ENCODE data around the gene TM6SF1. TPM values are rescaled to one million over a fixed set of nuclear protein-coding genes. Genes with fewer than 3 reads are reported as not detected.

TM6SF1 gene
- total RNA-seq, 4 donors from 2014 or later = 7.8 to 19.9 (median 12.8) TPM

GRCh38 chr15:83144771-83145170 lies 37.3 kb downstream of the TM6SF1 start:
- Histone ChIP-seq H3K27ac (no peak overlapping the region), H3K4me3 (replicated peaks in 1 of 3) (no peak overlapping the region), H3K9me3 (no peaks in the 10 kb centered on the region), H3K4me1 (no peaks in the 10 kb centered on the region), H3K36me3 (peaks cover 10 to 29% of the 10 kb centered on the region in 2 donors), H3K27me3 (no peaks in the 10 kb centered on the region)
- no peak for TF ChIP-seq POLR2A (IDR thresholded peaks at IDR 0.05)
- TF ChIP-seq, protein P1, sequence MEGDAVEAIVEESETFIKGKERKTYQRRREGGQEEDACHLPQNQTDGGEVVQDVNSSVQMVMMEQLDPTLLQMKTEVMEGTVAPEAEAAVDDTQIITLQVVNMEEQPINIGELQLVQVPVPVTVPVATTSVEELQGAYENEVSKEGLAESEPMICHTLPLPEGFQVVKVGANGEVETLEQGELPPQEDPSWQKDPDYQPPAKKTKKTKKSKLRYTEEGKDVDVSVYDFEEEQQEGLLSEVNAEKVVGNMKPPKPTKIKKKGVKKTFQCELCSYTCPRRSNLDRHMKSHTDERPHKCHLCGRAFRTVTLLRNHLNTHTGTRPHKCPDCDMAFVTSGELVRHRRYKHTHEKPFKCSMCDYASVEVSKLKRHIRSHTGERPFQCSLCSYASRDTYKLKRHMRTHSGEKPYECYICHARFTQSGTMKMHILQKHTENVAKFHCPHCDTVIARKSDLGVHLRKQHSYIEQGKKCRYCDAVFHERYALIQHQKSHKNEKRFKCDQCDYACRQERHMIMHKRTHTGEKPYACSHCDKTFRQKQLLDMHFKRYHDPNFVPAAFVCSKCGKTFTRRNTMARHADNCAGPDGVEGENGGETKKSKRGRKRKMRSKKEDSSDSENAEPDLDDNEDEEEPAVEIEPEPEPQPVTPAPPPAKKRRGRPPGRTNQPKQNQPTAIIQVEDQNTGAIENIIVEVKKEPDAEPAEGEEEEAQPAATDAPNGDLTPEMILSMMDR (IDR thresholded peaks at IDR 0.05) = no peak
- intact Hi-C loops (cut with DNase I) = no loop called here
- no peak for DNase-seq
- 95% methylated on average over 3 of the region's 3 CpGs for WGBS, 2 donors

- peaks cover 15 to 25% of the 10 kb centered on the region in 2 donors for H3K36me3 ChIP-seq
These were observed 45.8 kb downstream of the TM6SF1 start for GRCh38 chr15:83153288-83153687.

GRCh38 chr15:83155942-83156341 lies 48.5 kb downstream of the TM6SF1 start:
- Histone ChIP-seq H3K4me1 (no peaks in the 10 kb centered on the region), H3K4me3 (replicated peaks in 1 of 3) (no peak overlapping the region), H3K27me3 (no peaks in the 10 kb centered on the region), H3K27ac (no peak overlapping the region), H3K9me3 (no peaks in the 10 kb centered on the region), H3K36me3 (peaks cover 5 to 7% of the 10 kb centered on the region in 2 donors)
- intact Hi-C loops (cut with DNase I) = no loop called here
- TF ChIP-seq, protein P1 (IDR thresholded peaks at IDR 0.05) = no peak
- TF ChIP-seq POLR2A (IDR thresholded peaks at IDR 0.05) = no peak
- no peak for DNase-seq
- WGBS, 2 donors = 85 to 87% methylated on average over 1 of the region's 1 CpG

More at GRCh38 chr15:83153288-83153687, 45.8 kb downstream of the TM6SF1 start:
- no peaks in the 10 kb centered on the region for H3K27me3 ChIP-seq
- WGBS, 2 donors = 95 to 100% methylated on average over 1 of the region's 1 CpG
- no peak for TF ChIP-seq POLR2A (IDR thresholded peaks at IDR 0.05)
- TF ChIP-seq, protein P1 (IDR thresholded peaks at IDR 0.05) = no peak
- H3K4me1 ChIP-seq = no peaks in the 10 kb centered on the region
- H3K27ac ChIP-seq = no peak overlapping the region
- DNase-seq = no peak
- intact Hi-C loops (cut with DNase I) = no loop called here
- no peak overlapping the region for H3K4me3 ChIP-seq (replicated peaks in 1 of 3)
- no peaks in the 10 kb centered on the region for H3K9me3 ChIP-seq

GRCh38 chr15:83158393-83158792 lies 50.9 kb downstream of the TM6SF1 start:
- Histone ChIP-seq H3K27me3 (no peaks in the 10 kb centered on the region), H3K4me1 (no peaks in the 10 kb centered on the region), H3K4me3 (replicated peaks in 1 of 3) (no peak overlapping the region), H3K27ac (no peak overlapping the region), H3K9me3 (no peaks in the 10 kb centered on the region), H3K36me3 (peaks cover 3 to 4% of the 10 kb centered on the region in 2 donors)
- intact Hi-C loops (cut with DNase I) = no loop called here
- no peak for DNase-seq
- WGBS, 2 donors = 82 to 92% methylated on average over 1 of the region's 1 CpG
- TF ChIP-seq, protein P1 (IDR thresholded peaks at IDR 0.05) = no peak
- TF ChIP-seq POLR2A (IDR thresholded peaks at IDR 0.05) = no peak

DNA sequence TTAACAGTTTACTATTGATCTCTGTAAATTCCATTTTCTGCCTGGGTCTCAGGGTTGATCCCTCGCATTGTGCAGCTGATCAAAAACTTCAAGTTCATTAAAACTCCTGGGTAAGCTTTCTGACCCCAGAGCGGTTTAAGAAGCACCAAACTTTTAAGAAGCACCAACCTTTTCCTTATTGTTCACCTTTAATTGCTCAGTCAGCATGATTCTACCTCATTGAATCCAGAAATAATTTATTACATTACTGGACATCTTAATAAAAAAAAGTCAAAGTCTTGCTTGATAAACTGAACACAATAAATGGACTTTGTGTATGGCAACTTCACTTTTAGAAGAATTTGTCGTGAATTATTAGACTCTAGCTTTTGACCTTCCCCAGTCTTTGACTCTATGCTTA lies 53.3 kb downstream of the TM6SF1 start:
- DNase-seq = no peak
- intact Hi-C loops (cut with DNase I) = no loop called here
- Histone ChIP-seq H3K36me3 (peaks cover 3 to 4% of the 10 kb centered on the region in 2 donors), H3K27ac (no peak overlapping the region), H3K9me3 (no peaks in the 10 kb centered on the region), H3K4me1 (no peaks in the 10 kb centered on the region), H3K4me3 (replicated peaks in 1 of 3) (no peak overlapping the region), H3K27me3 (no peaks in the 10 kb centered on the region)
- WGBS, 2 donors = 95 to 96% methylated on average over 3 of the region's 3 CpGs
- TF ChIP-seq, protein P1 (IDR thresholded peaks at IDR 0.05) = no peak
- no peak for TF ChIP-seq POLR2A (IDR thresholded peaks at IDR 0.05)

Data from thyroid gland (tissue), 4 donors.